Hematopoietic multipotent progenitor cell treated with erythropoietin and hydrocortisone succinate and interleukin-3 and kit ligand, for 6 days (in vitro differentiated cells): ENCODE measurements around the gene ZDHHC5.

Experiments
- DNase-seq: peaks from one replicate; pipeline ENCODE4 v3.0.0-alpha.2; 2015

The ZDHHC5 gene

GRCh38 chr11:57667736-57668433, at the start of gene ZDHHC5:
Gene ZDHHC5 (plus strand): TSS chr11:57668114. CDS start chr11:57673091, 4,977 bp downstream.
- peak; percentile 97 for DNase-seq

- DNase-seq = no peak
These were observed 49.5 kb upstream of the ZDHHC5 start for GRCh38 chr11:57618438-57618837.

GRCh38 chr11:57619331-57619730, 48.6 kb upstream of the ZDHHC5 start:
- DNase-seq = no peak

- no peak for DNase-seq
These were observed 47.4 kb upstream of the ZDHHC5 start for GRCh38 chr11:57620467-57620866.

- DNase-seq = no peak
These were observed 45.7 kb upstream of the ZDHHC5 start for GRCh38 chr11:57622263-57622662.

GRCh38 chr11:57624864-57625263, 43.0 kb upstream of the ZDHHC5 start:
- DNase-seq = no peak

GRCh38 chr11:57626895-57627294, 41.0 kb upstream of the ZDHHC5 start:
- no peak for DNase-seq

- no peak for DNase-seq
These were observed 37.7 kb upstream of the ZDHHC5 start for GRCh38 chr11:57630171-57630570.

GRCh38 chr11:57632116-57632515, 35.8 kb upstream of the ZDHHC5 start:
- no peak for DNase-seq

GRCh38 chr11:57633394-57634070, 34.4 kb upstream of the ZDHHC5 start:
- no peak for DNase-seq

GRCh38 chr11:57634311-57634710, 33.6 kb upstream of the ZDHHC5 start:
- DNase-seq = no peak

GRCh38 chr11:57635246-57635645, 32.7 kb upstream of the ZDHHC5 start:
- no peak for DNase-seq

GRCh38 chr11:57637626-57638004, 30.3 kb upstream of the ZDHHC5 start:
- DNase-seq = peak; percentile 15

- peak; percentile 72 for DNase-seq
These were observed 29.7 kb upstream of the ZDHHC5 start for GRCh38 chr11:57638005-57638781.

GRCh38 chr11:57638811-57639320, 29.0 kb upstream of the ZDHHC5 start:
- DNase-seq = peak; percentile 34

GRCh38 chr11:57639321-57640067, 28.4 kb upstream of the ZDHHC5 start:
- DNase-seq = peak; percentile 42

- DNase-seq = no peak
These were observed 27.7 kb upstream of the ZDHHC5 start for GRCh38 chr11:57640068-57640800.

- peak; percentile 88 for DNase-seq
These were observed 26.7 kb upstream of the ZDHHC5 start for GRCh38 chr11:57641011-57641807.

- no peak for DNase-seq
These were observed 24.1 kb upstream of the ZDHHC5 start for GRCh38 chr11:57643802-57644201.

GRCh38 chr11:57644748-57645688, 22.9 kb upstream of the ZDHHC5 start:
- DNase-seq = peak; percentile 94
